HG02759 (cell line): ENCODE data around the gene PORCN.

Experiments
- ATAC-seq: cut with Tn5 transposase; IDR thresholded peaks from one replicate; pipeline ENCODE4 v1.9.1; 2021; ENCODE audit warnings: mild to moderate bottlenecking, moderate library complexity; ENCODE audit not compliant: unreplicated experiment

Gene PORCN

DNA sequence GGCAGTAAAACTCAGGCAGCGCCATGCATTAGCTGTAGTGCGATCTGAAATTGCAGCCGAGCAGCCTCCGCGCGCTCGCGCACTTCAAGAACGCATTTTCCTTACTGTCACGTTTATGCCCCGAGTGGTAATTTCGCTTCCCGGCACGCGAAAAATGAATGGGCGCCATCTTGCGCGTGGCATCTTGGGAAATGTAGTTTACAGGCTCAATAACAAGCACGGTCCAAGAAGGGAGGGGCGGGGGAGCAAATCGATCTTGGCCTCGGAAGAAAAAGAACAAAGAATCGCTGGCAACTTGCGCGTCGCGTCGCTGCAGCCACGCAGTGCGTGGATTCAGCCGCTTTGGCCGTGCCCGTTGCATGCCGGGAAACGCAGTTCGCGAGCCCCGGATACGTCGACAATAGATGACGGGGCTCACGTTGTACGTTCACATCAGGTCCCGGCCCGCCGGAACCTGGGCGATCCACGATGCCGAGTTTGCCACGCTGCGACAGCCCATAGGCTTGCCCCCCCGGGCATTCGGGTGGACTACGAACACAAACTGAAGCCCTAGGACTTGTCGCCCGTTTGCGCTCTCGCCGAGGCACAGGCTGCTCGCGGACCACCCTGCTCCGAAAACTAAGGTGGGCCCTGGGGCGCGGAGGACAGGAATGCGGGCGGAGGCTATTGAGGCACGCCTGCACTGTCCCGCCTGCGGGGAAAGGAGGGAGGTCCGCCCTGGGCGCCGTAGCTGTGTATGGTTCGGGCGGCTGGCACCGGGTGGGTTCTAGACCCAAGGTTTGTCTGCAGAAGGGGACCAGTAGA is 32.8 kb upstream of the PORCN start, which contains the start of gene FTSJ1:
FTSJ1 (plus strand) TSS at position 426 of the 804 bp plus-strand sequence. CDS start 1,849 bp downstream, outside the sequence.
- peak; percentile 91 for ATAC-seq

DNA sequence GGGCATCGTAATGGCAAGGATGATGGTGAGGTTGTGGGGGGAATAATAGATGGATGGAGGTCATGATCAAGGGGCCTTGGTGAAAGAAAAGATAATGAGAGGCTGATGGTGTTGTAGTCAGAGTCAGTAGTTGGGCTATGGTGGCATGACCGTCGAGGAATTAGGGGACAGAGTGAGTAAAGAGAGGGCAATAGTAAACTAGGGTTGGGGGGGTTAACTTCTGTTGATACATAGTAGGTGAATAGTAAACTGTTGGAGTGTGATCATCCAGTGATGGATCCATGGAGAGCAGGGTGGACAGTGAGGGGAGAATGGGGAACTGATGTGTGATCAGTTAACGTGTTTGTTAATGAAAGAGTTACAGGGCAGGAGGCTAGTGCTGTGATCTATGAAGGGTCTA is 31.9 kb upstream of the PORCN start:
- no peak for ATAC-seq

DNA sequence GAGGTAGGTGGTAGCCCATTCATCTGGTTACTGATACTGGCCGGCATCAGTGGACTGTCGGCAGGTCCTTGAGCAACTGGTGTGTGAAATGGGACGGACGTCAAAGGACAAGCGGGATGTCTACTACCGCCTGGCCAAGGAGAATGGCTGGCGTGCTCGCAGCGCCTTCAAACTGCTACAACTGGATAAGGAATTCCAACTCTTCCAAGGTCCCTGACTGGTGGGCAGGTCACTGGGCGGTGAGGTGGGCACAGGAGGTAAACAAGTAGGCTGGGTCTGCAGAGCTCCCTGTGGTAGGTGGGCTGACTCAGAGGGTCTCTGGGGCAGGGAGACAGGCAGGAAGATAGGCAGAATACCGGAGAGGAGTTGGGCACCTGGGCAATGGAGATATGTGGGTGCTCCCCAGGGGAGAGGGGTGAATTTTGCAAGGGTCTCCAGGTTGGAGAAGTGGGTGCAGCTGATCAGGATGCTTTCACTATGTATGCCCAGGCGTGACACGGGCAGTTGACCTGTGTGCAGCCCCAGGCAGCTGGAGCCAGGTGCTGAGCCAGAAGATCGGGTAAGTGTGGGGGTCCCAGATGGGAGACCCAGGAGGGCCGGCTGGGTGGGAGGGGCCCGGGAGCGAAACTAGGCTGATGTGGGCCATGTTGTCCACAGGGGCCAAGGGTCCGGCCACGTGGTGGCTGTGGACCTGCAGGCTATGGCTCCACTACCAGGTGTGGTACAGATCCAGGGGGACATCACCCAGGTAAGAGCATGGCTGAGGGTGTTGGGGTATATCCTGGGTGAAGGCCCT is 30.6 kb upstream of the PORCN start:
- no peak for ATAC-seq

DNA sequence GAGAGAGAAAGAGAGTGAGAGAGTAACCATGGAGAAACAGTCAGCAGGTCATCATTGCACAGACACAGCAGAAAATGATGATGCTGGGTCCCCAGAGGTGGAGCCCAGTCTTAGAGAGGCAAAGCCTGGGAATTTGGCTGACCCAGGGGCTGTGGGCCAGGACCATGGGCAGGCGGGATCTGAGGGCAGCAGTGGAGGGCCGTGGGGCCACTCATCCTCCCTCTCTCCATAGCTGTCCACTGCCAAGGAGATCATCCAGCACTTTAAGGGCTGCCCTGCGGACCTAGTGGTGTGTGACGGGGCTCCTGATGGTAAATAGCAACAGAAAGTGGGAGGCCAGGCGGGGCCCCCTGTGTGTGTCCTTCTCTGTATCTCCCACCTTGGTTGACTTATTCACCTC is 30.0 kb upstream of the PORCN start:
- ATAC-seq = no peak

DNA sequence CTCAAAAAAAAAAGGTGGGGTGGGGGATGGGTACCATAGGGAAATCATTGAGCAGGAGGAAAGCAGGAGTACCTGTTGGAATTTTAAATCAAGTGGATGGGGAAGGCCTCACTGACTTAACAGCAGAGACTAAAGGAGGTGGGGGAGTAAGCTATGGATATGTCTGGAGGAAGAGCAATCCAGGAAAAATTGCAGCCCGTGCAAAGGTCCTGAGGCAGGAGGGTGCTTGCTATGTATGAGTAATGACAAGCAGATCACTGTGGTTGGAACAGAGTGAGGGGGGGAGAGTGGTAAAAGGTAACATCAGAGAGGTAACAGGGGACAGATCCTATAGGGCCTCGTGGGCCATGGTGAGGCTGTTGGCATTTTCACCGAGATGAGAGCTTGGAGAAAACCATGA is 28.6 kb upstream of the PORCN start:
- ATAC-seq = no peak

DNA sequence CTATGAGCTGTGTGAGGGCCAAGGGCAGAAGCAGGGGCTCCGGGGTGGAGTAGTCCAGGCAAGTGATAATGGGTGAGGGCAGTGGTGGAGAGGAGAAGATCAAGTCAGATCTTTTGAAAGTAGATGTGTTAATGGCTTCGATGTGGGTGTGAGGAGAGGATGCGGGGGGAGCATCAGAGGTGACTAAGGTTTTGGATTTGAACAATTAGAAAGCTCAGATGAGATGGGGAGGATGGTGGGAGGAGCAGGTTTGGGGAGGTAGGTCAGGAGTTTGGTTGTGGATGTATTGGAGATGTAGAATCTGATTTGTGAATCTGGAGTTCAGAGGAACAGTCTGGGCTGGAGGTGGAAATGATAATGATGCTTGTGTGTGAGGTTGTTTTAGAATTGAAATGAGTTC is 28.2 kb upstream of the PORCN start:
- no peak for ATAC-seq

DNA sequence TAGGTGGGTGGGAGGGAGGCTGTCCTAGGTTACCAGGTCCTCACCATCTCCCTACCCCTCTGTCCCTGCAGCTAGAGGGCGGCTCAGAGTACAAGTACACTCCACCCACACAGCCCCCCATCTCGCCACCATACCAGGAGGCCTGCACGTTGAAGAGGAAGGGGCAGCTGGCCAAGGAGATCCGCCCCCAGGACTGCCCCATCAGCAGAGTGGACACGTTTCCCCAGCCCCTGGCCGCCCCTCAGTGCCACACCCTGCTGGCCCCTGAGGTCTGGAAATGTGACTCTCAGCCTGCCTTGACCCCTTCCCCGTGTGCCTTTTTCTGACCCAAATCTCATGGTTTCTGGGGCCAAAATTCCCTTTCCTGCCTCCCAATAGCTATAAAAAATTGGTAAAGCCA is 26.3 kb upstream of the PORCN start:
- ATAC-seq = no peak

DNA sequence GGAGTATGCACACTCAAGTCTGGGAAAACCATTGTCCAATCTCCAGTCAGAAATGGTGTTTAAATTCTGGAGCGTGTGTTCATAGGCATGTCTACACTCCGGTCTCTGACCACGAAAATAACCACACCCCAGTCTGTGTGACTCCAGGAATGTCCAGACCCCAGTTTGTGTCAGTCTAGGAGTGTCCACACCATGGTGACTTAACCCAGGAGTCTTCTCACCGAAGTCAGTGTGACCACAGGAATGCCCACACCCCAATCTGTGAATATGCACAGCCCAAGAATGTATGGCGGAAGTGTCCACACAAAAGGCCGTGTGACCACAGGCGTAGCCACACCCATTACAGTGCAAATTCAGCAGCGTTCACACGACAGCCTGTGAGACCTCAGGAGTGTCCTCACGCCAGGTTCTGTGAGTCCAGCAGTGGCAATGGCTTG is 21.4 kb upstream of the PORCN start:
- ATAC-seq = no peak

DNA sequence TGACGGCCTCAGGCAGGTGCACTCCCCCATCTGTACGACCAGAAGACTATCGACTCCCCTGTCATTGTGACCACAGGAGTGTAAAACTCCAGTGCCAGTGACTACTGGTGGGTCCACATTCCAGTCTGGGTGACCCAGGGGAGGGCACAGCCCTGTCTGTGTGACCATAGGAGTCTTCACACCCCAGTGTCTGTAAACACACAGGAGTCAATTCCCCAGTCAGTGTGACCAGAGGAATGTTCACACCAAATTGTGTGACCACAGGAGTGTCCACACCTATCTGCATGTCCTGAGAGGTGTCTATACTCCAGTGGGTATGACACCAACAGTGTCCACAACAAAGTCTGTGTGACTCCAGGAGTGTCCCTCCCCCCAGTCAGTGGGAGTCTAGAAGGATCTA is 20.8 kb upstream of the PORCN start:
- ATAC-seq = no peak

DNA sequence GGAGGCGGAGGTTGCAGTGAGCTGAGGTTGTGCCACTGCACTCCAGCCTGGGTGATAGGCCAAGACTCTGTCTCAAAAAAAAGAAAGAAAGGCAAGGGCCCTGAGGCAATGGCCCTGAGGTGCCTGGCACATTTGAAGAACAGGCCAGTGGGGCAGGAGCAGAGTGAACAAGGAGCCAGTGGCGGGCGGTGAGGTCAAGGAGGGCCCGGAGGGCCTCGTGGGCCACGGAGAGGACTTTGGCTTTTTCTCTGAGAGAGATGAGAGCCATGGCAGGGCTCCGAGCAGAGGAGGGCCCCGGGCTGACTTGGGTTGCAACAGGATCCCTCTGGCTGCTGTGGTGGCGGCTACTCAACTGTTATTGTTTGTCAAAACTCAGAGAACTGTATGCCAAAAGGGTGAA is 19.5 kb upstream of the PORCN start:
- ATAC-seq = no peak

DNA sequence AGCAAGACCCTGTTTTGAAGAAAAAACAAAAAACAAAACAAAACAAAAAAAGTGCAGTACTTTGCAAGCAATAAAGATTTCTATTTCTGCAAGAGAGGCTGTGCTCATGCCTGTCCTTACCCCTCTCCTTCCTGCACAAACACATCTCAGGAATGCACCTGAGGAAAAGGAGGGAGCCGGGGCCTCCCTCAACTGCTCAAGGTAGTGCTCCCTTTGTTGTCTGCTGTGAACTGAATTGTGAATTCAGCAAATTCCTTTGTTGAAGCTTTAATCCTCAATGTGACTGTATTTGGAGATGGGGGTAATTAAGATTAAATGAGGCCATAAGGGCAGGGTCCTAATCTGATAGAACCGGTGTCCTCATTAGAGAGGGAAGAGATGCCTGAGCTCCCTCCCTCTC is 18.9 kb upstream of the PORCN start:
- ATAC-seq = no peak

DNA sequence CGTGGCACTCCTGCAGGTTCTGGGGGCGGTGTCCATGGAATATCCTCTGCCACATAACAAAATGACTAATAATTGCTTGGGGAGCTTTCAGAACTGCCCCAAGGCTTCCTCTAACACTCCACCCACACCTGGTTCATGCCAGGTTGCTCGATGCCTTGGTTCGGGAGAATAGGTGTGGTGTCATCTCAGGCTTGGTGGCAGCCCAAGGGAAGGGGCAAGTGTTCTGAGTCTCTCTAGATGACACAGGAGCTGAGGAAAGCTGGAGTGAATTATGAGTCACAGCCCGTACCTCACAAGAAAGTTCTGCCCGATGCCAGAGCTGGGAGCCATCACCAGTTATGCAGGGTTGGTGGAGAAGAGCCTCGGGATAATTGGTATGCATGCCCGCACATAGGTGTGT is 18.1 kb upstream of the PORCN start:
- no peak for ATAC-seq

DNA sequence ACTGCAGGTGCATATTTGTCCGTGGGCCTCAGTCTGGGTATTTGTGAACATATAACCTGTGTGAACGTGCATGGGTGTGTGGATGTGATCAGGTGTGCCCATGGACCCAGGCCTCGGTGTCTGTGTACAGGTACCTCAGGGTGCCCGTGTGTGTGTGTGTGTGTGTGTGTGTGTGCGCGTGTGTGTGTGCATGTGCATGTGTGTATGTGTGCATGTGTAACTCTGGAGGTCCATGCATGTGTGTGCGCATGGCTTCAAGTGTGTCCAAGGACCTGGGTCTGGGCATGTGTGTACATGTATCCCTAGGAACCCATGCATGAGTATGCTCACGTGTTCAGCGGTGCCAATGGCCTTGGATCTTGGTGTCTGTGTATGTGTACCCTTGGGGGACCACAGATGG is 17.0 kb upstream of the PORCN start:
- no peak for ATAC-seq

DNA sequence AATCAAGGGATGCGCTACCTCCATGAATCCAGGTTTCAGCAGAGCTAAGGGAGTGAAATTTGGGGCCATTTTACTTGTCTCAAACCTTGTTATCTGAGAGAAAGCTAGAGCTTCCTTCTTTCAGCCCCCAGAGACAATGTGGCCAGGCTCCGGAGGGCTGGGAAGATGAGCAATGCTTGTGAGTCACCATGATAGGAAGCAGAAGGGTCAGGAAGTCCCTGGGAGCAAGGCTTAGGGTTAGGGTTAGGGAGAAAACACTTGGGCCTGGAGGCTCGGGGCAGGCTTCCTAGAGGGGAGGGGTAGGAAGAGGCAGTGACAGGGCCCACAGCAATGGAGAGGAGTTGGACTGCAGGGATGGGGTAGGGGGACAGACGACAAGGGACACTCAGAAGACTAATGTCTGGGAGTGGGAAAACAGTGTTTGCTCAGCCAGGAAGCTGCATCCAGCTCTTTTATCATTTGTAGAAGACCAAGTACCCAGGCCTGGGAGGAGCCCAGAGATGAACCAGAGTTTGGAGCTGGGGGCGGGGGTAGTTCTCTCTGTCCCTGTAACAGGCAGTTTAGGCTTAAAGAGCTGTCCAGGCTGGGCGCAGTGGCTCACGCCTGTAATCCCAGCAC is 16.4 kb upstream of the PORCN start:
- ATAC-seq = no peak

DNA sequence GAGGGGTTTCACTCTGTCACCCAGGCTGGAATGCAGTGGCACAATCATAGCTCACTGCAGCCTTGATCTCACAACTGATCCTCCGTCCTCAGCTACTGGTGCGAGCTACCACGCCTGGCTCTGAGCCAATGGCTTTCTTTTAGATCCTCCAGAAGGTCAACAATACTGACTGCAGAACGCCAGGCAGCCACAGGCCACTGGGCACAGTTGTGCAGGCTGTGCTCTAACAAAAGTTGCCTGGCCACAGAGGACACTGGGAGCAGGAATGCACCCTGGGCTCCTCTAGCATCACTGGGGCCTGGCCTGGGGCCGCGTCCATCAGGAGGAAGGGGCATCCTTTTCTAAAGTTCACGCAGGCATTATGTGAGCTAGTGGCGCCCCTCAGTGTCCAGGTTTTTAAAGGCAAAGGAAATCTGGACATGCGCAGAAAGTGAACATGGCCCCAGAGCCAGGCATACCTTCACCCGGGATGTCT is 14.9 kb upstream of the PORCN start:
- no peak for ATAC-seq

DNA sequence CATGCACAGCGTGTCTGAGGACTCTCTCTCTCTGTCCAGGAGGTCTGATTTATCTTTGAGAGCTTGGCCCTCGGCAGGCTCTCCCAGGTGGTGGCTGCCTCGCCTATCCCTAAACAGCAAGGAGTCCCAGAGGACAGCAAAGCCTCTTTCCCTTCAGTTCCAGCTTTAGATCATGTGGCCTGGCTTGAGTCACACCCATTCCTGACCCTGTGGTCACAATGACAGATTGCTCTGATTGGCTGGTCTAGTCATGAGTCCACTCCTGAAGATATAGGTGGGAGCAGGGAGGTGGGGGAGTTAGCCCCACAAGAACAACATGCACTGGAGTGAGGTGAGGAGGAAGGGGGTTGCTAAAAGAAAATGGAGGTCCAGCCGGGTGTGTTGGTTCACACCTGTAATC is 12.1 kb upstream of the PORCN start:
- no peak for ATAC-seq

DNA sequence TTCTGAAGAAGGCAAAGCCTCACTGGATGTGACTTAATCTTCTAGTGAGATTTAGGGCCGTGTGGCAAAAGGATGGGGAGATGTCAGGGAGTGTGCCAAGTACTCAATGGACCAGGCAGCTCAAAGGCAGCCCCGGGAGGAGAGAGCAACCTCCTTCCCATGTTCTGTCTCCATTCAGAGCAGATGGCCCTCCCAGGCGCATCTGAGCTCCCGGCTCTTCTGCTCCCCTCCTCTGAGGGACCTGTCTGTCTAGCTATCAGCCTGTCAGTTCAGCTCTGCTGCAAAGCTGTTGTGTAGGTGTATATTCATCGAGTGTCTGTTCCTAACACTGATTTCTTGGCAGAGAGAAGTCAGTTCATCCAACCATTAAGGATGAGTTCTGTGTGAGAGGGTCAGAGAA is 10.9 kb upstream of the PORCN start:
- ATAC-seq = no peak

DNA sequence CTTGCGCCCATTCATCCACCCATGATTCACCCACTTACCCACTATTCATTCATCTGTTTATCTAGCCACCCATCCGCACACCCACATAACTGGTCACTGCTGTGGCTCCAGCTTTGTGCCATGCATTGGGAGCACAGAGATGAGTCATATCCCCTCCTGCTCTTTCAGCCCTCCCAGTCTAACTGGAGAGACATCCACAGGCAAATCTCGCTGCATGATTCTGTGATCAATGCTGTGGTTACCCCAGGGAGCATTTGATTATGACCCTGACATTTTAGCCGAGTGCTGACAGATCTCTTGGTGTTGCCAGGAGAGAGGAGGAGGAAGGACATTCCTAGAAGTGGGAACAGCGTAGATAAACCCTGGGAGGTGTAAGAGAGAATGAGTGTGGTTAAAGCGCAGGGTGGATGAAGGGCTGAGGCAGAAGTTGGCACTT is 10.4 kb upstream of the PORCN start:
- no peak for ATAC-seq

DNA sequence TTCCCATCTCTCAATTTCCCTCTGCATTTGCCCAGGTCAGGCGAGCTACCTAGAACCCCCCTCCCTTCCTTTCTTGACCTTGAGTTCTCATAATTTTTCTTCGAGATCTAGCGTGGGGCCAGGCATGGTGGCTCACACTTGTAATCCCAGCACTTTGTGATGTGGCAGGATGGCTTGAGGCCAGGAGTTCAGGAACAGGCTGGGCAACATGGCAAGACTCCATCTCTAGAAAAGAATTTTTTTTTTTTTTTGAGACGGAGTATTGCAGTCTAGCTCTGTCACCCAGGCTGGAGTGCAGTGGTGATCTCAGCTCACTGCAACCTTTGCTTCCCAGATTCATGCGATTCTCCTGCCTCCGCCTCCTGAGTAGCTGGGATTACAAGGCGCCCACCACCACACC is 4.5 kb upstream of the PORCN start:
- ATAC-seq = no peak

DNA sequence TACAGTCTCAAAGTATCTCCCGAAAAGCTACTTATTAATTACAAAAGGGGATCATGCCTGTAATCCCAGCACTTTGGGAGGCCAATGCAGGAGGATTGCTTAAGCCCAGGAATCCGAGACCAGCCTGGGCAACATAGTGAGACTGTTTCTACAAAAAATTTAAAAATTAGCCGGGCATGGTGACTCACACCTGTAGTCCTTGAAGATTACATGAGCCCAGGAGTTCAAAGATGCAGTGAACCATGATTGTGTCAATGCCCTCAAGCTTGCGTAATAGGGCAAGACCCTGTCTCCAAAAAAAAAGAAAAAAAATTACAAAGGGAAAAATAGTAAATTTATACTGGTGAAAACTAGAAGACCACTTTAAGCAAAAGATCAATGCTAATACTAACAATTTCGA is 3.3 kb upstream of the PORCN start:
- no peak for ATAC-seq

DNA sequence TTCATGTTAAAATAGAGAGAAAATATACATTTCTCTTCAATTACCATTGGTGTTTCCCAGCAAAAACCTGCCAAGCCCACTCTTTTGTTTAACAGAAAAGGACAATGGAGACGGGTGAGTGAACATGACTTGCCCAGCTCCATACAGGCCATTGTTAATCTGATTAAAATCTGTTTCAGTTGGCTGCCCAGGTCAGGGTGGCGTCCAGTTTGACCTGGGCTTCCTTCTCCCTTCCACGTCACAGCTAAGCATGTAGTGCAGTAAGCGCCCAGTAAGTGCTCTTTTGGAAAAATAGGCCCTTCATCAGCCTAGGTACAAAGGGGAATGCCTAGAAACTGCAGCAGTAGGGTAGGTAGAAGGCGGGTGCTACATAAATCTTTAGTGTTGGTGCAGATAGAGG is 1.5 kb upstream of the PORCN start:
- no peak for ATAC-seq

DNA sequence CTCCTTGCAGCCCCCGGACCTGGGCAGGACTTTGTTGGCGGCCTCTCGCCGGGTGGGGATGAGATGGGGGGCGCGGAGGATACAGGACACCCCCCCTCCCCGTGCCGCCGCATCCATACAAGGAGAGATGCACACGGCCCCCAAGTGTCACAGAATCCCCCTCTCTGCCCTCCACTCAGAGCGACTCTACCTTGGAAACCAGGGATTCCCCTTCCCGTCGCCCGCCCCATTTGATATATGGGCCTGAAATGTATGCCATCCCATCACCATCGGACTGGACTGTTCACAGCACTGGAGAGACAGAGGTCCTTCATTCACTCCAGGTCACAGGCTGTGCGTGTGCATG is 426 bp downstream of the PORCN start:
- peak; percentile 10 for ATAC-seq
